ENCODE measurements around the gene MBNL3.

The MBNL3 gene

DNA sequence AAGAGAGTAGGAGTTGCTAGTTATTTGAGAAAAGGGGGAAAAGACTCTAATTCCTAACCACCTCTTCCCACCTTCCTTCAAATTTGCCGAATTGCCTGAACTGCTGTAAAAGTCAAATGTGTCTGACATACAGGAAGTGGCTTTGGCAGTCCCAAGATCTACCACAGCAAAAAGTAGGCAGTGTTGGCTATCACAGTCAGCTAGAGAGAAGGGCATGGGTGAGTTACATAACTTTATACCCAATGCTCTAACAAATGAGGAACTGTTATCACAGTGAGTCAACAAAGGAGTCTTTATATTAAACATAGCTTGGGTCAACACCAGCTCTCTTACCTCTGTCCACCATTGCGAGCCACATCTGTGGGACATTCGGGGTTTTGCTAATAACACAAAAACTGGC is 2.4 kb upstream of the MBNL3 start:
- DNase-seq (ENCODE audit: extremely low read depth, low read depth): no peak
- TF ChIP-seq, protein P1, sequence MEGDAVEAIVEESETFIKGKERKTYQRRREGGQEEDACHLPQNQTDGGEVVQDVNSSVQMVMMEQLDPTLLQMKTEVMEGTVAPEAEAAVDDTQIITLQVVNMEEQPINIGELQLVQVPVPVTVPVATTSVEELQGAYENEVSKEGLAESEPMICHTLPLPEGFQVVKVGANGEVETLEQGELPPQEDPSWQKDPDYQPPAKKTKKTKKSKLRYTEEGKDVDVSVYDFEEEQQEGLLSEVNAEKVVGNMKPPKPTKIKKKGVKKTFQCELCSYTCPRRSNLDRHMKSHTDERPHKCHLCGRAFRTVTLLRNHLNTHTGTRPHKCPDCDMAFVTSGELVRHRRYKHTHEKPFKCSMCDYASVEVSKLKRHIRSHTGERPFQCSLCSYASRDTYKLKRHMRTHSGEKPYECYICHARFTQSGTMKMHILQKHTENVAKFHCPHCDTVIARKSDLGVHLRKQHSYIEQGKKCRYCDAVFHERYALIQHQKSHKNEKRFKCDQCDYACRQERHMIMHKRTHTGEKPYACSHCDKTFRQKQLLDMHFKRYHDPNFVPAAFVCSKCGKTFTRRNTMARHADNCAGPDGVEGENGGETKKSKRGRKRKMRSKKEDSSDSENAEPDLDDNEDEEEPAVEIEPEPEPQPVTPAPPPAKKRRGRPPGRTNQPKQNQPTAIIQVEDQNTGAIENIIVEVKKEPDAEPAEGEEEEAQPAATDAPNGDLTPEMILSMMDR (IDR thresholded peaks at IDR 0.05; ENCODE audit: low read depth, low read length): no peak

DNA sequence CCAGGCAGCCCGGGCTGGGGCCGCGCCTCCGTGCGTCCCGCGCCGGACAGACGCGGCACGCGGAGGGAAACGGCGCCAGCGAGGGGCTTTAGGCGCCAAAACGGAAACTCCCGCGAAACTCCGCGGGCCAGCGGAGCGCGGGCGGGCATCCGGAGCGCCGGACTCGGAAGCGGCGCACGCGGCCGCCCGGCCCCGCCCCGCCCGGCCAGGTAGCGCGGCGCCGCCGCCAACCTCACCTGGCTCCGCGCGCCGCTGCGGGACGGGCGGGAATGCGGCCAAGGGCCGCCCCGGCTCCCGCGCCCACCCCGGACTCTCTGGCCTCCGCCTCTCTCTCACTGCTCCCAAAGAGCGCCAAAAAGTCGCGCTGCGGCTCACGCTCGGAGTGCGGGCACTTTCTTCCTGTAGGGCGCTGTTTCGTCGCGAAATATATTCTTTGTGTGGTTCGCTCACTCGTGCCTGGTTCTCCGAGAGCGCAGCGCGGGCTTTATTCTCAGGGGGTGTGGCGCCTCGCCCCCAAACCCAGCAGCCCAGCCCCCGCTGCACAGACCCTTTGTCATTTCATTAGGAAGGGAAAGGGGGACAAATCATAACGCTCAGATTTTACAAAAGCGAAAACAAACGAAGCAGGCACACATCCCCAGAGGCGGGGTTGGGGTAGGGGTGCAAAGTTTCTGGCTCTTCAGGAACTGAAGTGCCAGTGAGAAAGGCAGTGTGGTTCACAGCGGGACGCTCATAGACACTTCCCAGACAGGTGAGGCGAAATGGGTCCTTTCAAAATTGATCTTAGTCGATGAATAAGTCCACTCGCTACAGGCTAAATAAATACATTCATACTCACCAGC is 961 bp upstream of the MBNL3 start:
- no peak for DNase-seq (ENCODE audit: extremely low read depth, low read depth)
- TF ChIP-seq, protein P1 (IDR thresholded peaks at IDR 0.05; ENCODE audit: low read depth, low read length): no peak

DNA sequence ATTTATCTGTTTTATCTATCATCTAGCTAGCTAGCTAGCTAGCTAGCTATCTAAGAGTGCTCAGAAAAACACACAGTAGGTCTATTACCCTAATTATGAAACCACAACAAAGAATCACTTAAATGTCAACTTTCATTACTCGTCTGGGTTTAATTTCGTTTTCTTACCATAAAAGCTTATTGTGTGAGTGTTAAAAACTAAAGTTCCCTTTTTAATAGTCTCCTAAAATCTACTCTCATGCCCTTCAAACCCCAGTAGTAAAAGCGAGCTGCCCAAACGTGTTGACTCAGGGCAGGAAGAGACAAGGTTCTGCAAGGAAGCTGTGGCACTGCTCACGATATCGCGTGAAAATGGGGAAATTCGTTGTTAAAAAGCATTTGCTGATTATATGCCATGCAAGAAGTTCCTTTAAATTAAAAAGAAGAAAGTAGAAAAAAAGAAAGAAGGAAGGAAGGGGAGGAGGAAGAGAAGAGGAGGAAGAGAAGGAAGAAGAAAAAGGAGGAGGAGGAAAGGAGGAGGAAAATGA is 595 bp downstream of the MBNL3 start:
- TF ChIP-seq, protein P1 (IDR thresholded peaks at IDR 0.05; ENCODE audit: low read depth, low read length): no peak
- no peak for DNase-seq (ENCODE audit: extremely low read depth, low read depth)

DNA sequence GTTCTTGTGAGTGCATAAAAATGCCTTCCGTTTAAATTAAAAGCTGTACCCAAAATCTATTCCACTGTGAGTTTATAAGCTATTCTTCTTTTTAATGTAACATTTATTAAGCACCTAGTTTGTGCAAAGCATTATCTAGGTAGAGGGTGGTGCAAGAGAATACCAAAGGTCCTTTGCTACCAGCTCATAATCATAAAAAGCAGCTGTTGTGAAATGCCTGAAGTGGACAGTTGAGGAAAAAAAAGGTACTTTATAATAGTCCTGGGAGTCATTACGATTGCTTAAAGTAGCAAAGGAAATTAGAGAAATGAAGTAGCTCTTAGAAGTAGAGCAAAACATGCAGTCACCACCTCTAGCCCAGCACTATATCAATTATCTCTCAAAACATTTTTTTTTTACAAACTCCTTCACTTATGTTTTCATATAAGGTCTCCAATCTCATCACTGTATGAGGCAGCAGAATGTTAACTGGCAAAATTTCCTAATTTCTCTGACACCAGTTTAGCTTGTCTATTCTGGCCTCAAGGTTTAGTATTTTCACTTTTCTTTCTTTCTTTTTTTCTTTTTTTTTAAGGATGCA is 2.1 kb downstream of the MBNL3 start:
- DNase-seq (ENCODE audit: extremely low read depth, low read depth): no peak
- TF ChIP-seq, protein P1 (IDR thresholded peaks at IDR 0.05; ENCODE audit: low read depth, low read length): no peak

DNA sequence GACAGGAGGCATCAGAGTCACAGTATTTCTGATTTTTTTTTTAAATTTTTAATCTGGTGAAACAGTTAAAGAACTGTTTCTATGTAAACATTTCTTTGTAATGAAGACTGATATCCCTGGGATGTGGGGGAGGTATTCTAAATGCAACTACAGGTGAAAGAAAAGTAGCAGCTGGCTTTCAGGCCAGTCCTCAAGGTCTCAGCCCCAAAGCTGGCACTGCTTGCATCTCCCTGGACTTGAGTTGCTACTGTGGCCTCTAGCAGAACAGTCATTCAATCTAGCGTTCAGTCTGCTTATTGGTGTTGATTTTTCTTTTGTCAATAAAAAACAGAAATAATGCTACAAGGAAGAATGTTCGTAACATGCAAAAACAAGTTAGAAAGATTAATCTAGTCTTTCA is 4.9 kb downstream of the MBNL3 start:
- no peak for DNase-seq (ENCODE audit: extremely low read depth, low read depth)
- TF ChIP-seq, protein P1 (IDR thresholded peaks at IDR 0.05; ENCODE audit: low read depth, low read length): no peak

DNA sequence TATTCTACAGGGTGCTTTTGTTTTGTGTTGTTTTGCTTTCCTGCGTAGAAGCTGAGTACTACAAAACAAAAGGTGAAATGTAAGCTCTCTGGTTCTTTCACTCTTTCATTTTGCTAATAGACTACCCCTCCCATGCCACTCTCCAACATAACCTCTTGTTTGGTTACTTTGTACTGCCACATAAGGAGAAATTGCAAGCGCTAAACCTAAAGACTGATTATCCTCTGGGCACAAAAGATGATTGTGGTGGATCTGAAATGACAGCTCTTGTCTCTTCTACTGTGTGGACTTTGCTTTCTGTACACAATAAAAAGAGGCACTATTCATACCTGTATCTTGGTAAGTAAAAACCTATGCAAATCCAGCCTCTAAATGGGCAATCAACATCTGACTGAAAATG is 5.3 kb downstream of the MBNL3 start:
- DNase-seq (ENCODE audit: extremely low read depth, low read depth): no peak
- TF ChIP-seq, protein P1 (IDR thresholded peaks at IDR 0.05; ENCODE audit: low read depth, low read length): no peak

DNA sequence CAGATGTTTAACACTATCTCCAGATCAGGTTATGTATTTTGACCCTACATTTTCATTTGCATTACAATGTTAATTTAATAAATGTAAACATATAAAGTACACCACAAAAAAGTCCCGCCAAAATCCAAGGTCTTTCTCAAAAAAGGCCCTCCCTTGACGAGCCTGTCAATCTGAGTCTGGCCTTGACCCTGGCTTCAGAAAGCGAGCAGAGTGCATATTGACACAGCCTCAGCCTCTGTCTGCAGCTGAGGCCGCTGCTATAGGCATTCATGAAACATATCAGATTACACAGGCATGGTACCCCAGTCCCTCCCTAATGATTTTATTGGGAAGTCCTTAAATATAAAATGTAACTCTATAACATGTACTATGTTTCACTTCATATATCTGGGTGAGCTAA is 6.2 kb downstream of the MBNL3 start:
- no peak for DNase-seq (ENCODE audit: extremely low read depth, low read depth)
- TF ChIP-seq, protein P1 (IDR thresholded peaks at IDR 0.05; ENCODE audit: low read depth, low read length): no peak

Measured in AG09319 (cell line).